Panc1 (cell line): ENCODE measurements around the gene PFN3. TPM values are rescaled to one million over a fixed set of nuclear protein-coding genes. Genes with fewer than 3 reads are reported as not detected.

Experiments used
- ATAC-seq: fragments of 200-7000 bp; cut with Tn5 transposase; 2 replicates; pipeline ENCODE4 v1.9.1; 2020; ENCODE audit warnings: mild to moderate bottlenecking, moderate library complexity
- BruUV-seq: library from RNA; stranded (reverse); fragments of 400-500 nt; replicated peaks from 2 replicates; lab custom pipeline; 2021; lab: Mats Ljungman, UMichigan
- CTCF ChIA-PET: fragments of 300-600 bp; sonication (Branson Sonifier 250); formaldehyde crosslinking; loops from one replicate; lab custom pipeline; 2022; ENCODE audit warnings: antibody characterized with exemption; lab: Charles Lee
- POLR2A ChIA-PET: fragments of 300-600 bp; sonication (Branson Sonifier 250); formaldehyde crosslinking; loops from one replicate; lab custom pipeline; 2022; ENCODE audit warnings: antibody characterized with exemption; lab: Charles Lee
- DNase-seq: peaks from one replicate; pipeline ENCODE4 v3.0.0-alpha.2; 2010; ENCODE audit warnings: low read depth, low spot score
- H3K27ac ChIP-seq: 2 replicates; pipeline ENCODE4 v1.5.1; 2011; ENCODE audit warnings: mild to moderate bottlenecking, low read length, inconsistent platforms
- H3K27me3 ChIP-seq: fragments of 200-500 bp; sonication (Bioruptor generic); 2 replicates; pipeline ENCODE4 v1.6.0; 2014; ENCODE audit warnings: low read length, inconsistent platforms; ENCODE audit not compliant: control insufficient read depth, insufficient read depth
- H3K36me3 ChIP-seq: fragments of 200-500 bp; sonication (Bioruptor generic); 2 replicates; pipeline ENCODE4 v1.5.1; 2014; ENCODE audit warnings: inconsistent platforms, mild to moderate bottlenecking, low read length, moderate library complexity; ENCODE audit not compliant: control insufficient read depth, insufficient read depth
- H3K4me1 ChIP-seq: 2 replicates; pipeline ENCODE4 v1.5.1; 2011; ENCODE audit warnings: inconsistent platforms, mild to moderate bottlenecking, low read length, moderate library complexity; ENCODE audit not compliant: control insufficient read depth, insufficient read depth
- H3K4me3 ChIP-seq, 2 experiments: 2 replicates each; pipeline ENCODE4 v1.5.1; 2011 to 2012; ENCODE audit warnings: low read depth in 2 of 2, low read length in 2 of 2, mild to moderate bottlenecking in 2 of 2, inconsistent platforms in 1 of 2, moderate library complexity in 1 of 2
- H3K9me3 ChIP-seq: fragments of 200-500 bp; sonication (Bioruptor generic); 2 replicates; pipeline ENCODE4 v1.5.1; 2014; ENCODE audit warnings: low read depth, mild to moderate bottlenecking, inconsistent platforms, low read length, moderate library complexity; ENCODE audit not compliant: control insufficient read depth, insufficient read depth
- POLR2AphosphoS5 ChIP-seq: IDR thresholded peaks from 2 replicates; pipeline ENCODE4 v1.6.1; 2012; ENCODE audit warnings: mild to moderate bottlenecking, low read depth, low read length, moderate library complexity
- SIN3A ChIP-seq: IDR thresholded peaks from 2 replicates; pipeline ENCODE4 v1.6.1; 2012; ENCODE audit warnings: low read depth, mild to moderate bottlenecking, low read length, moderate library complexity, borderline replicate concordance; ENCODE audit not compliant: insufficient read depth
- TCF7L2 ChIP-seq: IDR thresholded peaks from 2 replicates; pipeline ENCODE4 v1.6.1; 2011; ENCODE audit warnings: mild to moderate bottlenecking, low read depth, low read length, inconsistent platforms
- in situ Hi-C: cut with HindIII; loops from 2 replicates; pipeline ENCODE4 v1.10.0; 2016; ENCODE audit warnings: low sequenced_read_pairs, low pct_unique_long_range_greater_than_20kb
- intact Hi-C: fragments of 100-400 bp; cut with micrococcal nuclease; formaldehyde crosslinking; loops from one replicate; pipeline ENCODE4 v1.10.0; 2022; ENCODE audit not compliant: unreplicated experiment
- total RNA-seq: library from RNA; stranded (reverse); gene quantifications from one replicate; pipeline ENCODE4 v1.2.1, GENCODE V29; 2021; ENCODE audit not compliant: unreplicated experiment
- TF ChIP-seq, protein P1 (sequence below): fragments of 450-650 bp; IDR thresholded peaks from 2 replicates; pipeline ENCODE4 v1.5.1; 2017; ENCODE audit warnings: mild to moderate bottlenecking
- TF ChIP-seq, protein P2 (sequence below), 2 experiments: IDR thresholded peaks; 2 replicates each; pipeline ENCODE4 v1.6.1; 2011 to 2012; ENCODE audit warnings: low read depth in 2 of 2, control low read depth in 1 of 2, low read length in 1 of 2, mild to moderate bottlenecking in 1 of 2, moderate library complexity in 1 of 2; ENCODE audit not compliant: insufficient read depth in 1 of 2

The PFN3 gene
- total RNA-seq, 1 experiment from 2014 or later = not detected

DNA sequence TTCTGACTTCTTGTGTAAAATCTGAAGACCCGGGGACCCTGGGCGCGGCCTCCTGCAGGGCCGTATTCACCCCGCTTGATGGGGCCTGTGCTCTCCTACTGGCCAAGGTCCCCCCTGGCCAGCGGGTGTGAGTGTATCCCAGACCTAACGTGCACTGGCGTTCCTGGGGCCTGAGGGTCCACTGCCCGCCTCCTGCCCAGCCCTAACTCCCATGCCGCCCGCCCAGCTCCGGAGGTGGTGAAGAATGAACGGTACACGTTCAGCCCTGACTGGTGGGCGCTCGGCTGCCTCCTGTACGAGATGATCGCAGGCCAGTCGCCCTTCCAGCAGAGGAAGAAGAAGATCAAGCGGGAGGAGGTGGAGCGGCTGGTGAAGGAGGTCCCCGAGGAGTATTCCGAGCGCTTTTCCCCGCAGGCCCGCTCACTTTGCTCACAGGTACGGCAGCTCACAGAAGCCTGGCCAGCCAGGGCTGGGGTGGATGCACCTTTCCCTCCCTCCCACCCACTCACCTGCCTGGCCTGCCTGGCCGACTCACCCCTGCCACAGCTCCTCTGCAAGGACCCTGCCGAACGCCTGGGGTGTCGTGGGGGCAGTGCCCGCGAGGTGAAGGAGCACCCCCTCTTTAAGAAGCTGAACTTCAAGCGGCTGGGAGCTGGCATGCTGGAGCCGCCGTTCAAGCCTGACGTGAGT, 35.5 kb upstream of the PFN3 start:
- no peaks in the 10 kb centered on the region for H3K9me3 ChIP-seq
- intact Hi-C loops = no loop called here
- CTCF ChIA-PET = no interaction called here

DNA sequence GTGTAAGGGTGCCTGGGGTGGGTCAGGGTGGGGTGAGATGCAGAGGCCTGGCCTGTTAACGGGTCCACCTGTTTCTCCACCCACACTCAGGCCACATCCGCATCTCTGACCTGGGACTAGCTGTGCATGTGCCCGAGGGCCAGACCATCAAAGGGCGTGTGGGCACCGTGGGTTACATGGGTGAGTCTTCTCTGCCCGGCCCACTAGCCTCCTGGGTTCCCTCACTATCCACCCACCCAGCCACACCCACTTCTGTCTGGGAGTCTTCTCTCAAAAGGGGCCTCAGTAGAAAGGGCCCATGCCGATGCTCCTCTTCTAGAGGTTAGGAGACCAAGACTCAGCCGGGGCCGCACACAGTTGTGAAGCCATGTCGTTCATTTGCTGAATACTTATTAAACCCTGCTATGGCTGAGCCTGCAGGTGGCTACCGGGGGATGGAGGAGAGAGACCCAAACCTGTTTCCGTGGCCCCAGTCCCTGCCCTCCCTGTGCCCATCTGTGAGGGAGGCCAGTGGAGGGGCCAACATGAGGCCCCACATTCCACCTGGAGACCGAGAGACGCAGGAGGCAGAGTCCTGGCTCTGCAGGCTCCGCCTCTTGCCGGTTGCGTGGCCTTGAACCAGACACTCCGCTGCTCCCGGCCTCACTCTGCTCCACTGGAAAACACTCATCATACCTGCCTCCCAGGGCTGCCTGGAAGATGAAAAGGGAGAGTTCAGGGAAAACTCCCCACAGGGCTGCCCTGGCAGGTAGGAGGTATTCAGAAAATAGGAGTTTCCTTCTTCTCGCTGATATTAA, 34.7 kb upstream of the PFN3 start:
- no TSS peak for BruUV-seq
- in situ Hi-C loops = no loop called here

More for the DNA sequence above, 35.5 kb upstream of the PFN3 start:
- Histone ChIP-seq H3K27ac (no peak overlapping the region), H3K4me1 (no peaks in the 10 kb centered on the region), H3K4me3 (no peak overlapping the region), H3K36me3 (no peaks in the 10 kb centered on the region; the same call in 1 of the 2 replicates), H3K27me3 (no peaks in the 10 kb centered on the region)
- no TSS peak for BruUV-seq
- no peak for DNase-seq
- POLR2A ChIA-PET = interaction anchor here (0.6 kb wide), 1 partner anchor 10 kb away, joined by 4 read pairs; no protein-coding TSS in a partner anchor
- no peak; the same call in 1 of the 2 replicates for TF ChIP-seq POLR2AphosphoS5
- in situ Hi-C loops = no loop called here
- ATAC-seq = no peak

More for the DNA sequence above, 34.7 kb upstream of the PFN3 start:
- H3K4me1 ChIP-seq = no peaks in the 10 kb centered on the region
- ChIA-PET POLR2A (no interaction called here), CTCF (no interaction called here)
- no peaks in the 10 kb centered on the region for H3K27me3 ChIP-seq
- no peak overlapping the region for H3K4me3 ChIP-seq
- H3K9me3 ChIP-seq = no peaks in the 10 kb centered on the region
- ATAC-seq (no peak), DNase-seq (no peak)
- intact Hi-C loops = no loop called here
- no peaks in the 10 kb centered on the region; the same call in 1 of the 2 replicates for H3K36me3 ChIP-seq
- H3K27ac ChIP-seq = no peak overlapping the region
- TF ChIP-seq, protein P1, sequence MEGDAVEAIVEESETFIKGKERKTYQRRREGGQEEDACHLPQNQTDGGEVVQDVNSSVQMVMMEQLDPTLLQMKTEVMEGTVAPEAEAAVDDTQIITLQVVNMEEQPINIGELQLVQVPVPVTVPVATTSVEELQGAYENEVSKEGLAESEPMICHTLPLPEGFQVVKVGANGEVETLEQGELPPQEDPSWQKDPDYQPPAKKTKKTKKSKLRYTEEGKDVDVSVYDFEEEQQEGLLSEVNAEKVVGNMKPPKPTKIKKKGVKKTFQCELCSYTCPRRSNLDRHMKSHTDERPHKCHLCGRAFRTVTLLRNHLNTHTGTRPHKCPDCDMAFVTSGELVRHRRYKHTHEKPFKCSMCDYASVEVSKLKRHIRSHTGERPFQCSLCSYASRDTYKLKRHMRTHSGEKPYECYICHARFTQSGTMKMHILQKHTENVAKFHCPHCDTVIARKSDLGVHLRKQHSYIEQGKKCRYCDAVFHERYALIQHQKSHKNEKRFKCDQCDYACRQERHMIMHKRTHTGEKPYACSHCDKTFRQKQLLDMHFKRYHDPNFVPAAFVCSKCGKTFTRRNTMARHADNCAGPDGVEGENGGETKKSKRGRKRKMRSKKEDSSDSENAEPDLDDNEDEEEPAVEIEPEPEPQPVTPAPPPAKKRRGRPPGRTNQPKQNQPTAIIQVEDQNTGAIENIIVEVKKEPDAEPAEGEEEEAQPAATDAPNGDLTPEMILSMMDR = no peak
- TF ChIP-seq SIN3A (no peak), POLR2AphosphoS5 (no peak), TCF7L2 (no peak)
- TF ChIP-seq, protein P2, sequence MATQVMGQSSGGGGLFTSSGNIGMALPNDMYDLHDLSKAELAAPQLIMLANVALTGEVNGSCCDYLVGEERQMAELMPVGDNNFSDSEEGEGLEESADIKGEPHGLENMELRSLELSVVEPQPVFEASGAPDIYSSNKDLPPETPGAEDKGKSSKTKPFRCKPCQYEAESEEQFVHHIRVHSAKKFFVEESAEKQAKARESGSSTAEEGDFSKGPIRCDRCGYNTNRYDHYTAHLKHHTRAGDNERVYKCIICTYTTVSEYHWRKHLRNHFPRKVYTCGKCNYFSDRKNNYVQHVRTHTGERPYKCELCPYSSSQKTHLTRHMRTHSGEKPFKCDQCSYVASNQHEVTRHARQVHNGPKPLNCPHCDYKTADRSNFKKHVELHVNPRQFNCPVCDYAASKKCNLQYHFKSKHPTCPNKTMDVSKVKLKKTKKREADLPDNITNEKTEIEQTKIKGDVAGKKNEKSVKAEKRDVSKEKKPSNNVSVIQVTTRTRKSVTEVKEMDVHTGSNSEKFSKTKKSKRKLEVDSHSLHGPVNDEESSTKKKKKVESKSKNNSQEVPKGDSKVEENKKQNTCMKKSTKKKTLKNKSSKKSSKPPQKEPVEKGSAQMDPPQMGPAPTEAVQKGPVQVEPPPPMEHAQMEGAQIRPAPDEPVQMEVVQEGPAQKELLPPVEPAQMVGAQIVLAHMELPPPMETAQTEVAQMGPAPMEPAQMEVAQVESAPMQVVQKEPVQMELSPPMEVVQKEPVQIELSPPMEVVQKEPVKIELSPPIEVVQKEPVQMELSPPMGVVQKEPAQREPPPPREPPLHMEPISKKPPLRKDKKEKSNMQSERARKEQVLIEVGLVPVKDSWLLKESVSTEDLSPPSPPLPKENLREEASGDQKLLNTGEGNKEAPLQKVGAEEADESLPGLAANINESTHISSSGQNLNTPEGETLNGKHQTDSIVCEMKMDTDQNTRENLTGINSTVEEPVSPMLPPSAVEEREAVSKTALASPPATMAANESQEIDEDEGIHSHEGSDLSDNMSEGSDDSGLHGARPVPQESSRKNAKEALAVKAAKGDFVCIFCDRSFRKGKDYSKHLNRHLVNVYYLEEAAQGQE (IDR thresholded peaks at IDR 0.05; ENCODE audit: insufficient read depth in 1 of 2, low read depth in 2 of 2, low read length in 1 of 2) = no peak
